MCF 10A (cell line): ENCODE results near the gene PARD6B. TPM values are rescaled to one million over a fixed set of nuclear protein-coding genes. Genes with fewer than 3 reads are reported as not detected.
A peak's percentile ranks its signal among the peaks of the same experiment; 100 is the strongest.

ENCODE experiments used
- BruUV-seq: library from RNA; stranded (reverse); fragments of 400-500 nt; replicated peaks from 2 replicates; lab custom pipeline; 2021; lab: Mats Ljungman, UMichigan
- CTCF ChIA-PET: fragments of 300-600 bp; sonication (Branson Sonifier 250); formaldehyde crosslinking; extraction: SDS; loops from one replicate; lab custom pipeline; 2021; ENCODE audit warnings: antibody characterized with exemption, inconsistent platforms; lab: Yijun Ruan, JAX
- POLR2A ChIA-PET: fragments of 300-600, 350-650 bp; sonication (Branson Sonifier 250); formaldehyde crosslinking; extraction: SDS; loops from one replicate; lab custom pipeline; 2020; ENCODE audit warnings: antibody characterized with exemption, inconsistent platforms; lab: Yijun Ruan, JAX
- DNase-seq: peaks from one replicate; pipeline ENCODE4 v3.0.0-alpha.2; 2018; ENCODE audit not compliant: unreplicated experiment
- H3K27ac Mint-ChIP-seq: one replicate; pipeline ENCODE4 v1.8.0; 2022; ENCODE audit warnings: mild to moderate bottlenecking, low read depth, mixed read lengths; ENCODE audit not compliant: unreplicated experiment
- H3K27me3 Mint-ChIP-seq: one replicate; pipeline ENCODE4 v1.8.0; 2022; ENCODE audit warnings: mixed read lengths; ENCODE audit not compliant: insufficient read depth, unreplicated experiment
- H3K36me3 Mint-ChIP-seq: one replicate; pipeline ENCODE4 v1.8.0; 2022; ENCODE audit warnings: mild to moderate bottlenecking, moderate library complexity, mixed read lengths; ENCODE audit not compliant: insufficient read depth, unreplicated experiment
- H3K4me1 Mint-ChIP-seq: one replicate; pipeline ENCODE4 v1.8.0; 2022; ENCODE audit warnings: mixed read lengths; ENCODE audit not compliant: insufficient read depth, unreplicated experiment
- H3K4me3 Mint-ChIP-seq: one replicate; pipeline ENCODE4 v1.8.0; 2022; ENCODE audit warnings: mild to moderate bottlenecking, moderate library complexity, mixed read lengths; ENCODE audit not compliant: unreplicated experiment
- H3K9me3 Mint-ChIP-seq: one replicate; pipeline ENCODE4 v1.8.0; 2022; ENCODE audit warnings: mixed read lengths; ENCODE audit not compliant: unreplicated experiment
- CTCF ChIP-seq: fragments of 200-600 bp; IDR thresholded peaks from one replicate; pipeline ENCODE4 v1.8.0; 2022; ENCODE audit warnings: antibody characterized with exemption, mild to moderate bottlenecking; ENCODE audit not compliant: unreplicated experiment
- intact Hi-C: fragments of 100-400 bp; cut with micrococcal nuclease; formaldehyde crosslinking; loops from 2 replicates; pipeline ENCODE4 v1.14.1; 2022
- total RNA-seq: library from RNA; stranded (reverse); gene quantifications from 2 replicates; pipeline ENCODE4 v1.2.3, GENCODE V29; 2022

PARD6B gene
- total RNA-seq, 1 experiment from 2014 or later = 5.8 TPM

GRCh38 chr20:50745634-50746137 is 14.3 kb downstream of the PARD6B start:
- H3K36me3 Mint-ChIP-seq = peaks cover 38% of the 10 kb centered on the region
- no peaks in the 10 kb centered on the region for H3K27me3 Mint-ChIP-seq
- H3K4me3 Mint-ChIP-seq = no peak overlapping the region
- no TSS peak for BruUV-seq
- H3K9me3 Mint-ChIP-seq = no peaks in the 10 kb centered on the region
- peak overlapping the region; percentile 69 for H3K27ac Mint-ChIP-seq
- no peak for DNase-seq
- H3K4me1 Mint-ChIP-seq = peaks cover 18% of the 10 kb centered on the region
- CTCF ChIA-PET = interaction anchor here (0.6 to 5.6 kb wide), 22 partner anchors 9 to 518 kb away, joined by 3 to 43 read pairs (median 6); no protein-coding TSS in a partner anchor
- POLR2A ChIA-PET = interaction anchor here (0.6 to 12.6 kb wide), 12 partner anchors 8 to 224 kb away, joined by 3 to 168 read pairs (median 4); partner anchors contain the start of gene PARD6B
- intact Hi-C loops = loop anchor here (2.0 to 10.0 kb wide), 2 partner anchors 159 to 271 kb away; no protein-coding TSS in a partner anchor
- no peak for TF ChIP-seq CTCF

- intact Hi-C loops = loop anchor here (10.0 kb wide), 1 partner anchor 272 kb away; no protein-coding TSS in a partner anchor
- no peaks in the 10 kb centered on the region for H3K9me3 Mint-ChIP-seq
- peaks cover 40% of the 10 kb centered on the region for H3K36me3 Mint-ChIP-seq
- H3K4me3 Mint-ChIP-seq = no peak overlapping the region
- CTCF ChIA-PET = interaction anchor here (0.6 to 11.0 kb wide), 16 partner anchors 8 to 268 kb away, joined by 3 to 126 read pairs (median 8); no protein-coding TSS in a partner anchor
- no peak for DNase-seq
- TF ChIP-seq CTCF = no peak
- BruUV-seq = no TSS peak
- peak overlapping the region; percentile 69 for H3K27ac Mint-ChIP-seq
- peaks cover 11% of the 10 kb centered on the region for H3K4me1 Mint-ChIP-seq
- POLR2A ChIA-PET = interaction anchor here (0.7 to 12.6 kb wide), 8 partner anchors 8 to 159 kb away, joined by 3 to 168 read pairs (median 4); partner anchors contain the start of gene PARD6B
- H3K27me3 Mint-ChIP-seq = no peaks in the 10 kb centered on the region
These were observed 15.0 kb downstream of the PARD6B start for GRCh38 chr20:50746138-50746940.

DNA sequence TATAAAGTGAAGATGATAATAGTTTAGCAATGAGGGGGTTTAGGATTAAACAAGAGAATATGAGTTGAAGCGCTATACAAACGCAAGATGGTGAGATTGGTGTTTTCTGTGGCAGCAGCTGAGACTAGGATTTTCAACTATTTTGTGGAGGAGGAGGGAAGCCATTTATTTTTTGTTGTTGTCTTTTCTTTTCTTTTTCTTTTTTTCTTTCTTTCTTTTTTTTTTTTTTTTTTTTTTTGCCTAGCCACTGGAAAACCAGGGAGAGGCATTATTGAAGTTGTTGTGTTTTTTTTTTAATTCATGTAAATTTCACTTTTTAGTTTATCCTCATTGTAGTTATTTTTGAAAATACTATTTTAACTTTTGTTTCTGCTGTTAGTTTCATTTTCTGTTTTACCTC is 15.9 kb downstream of the PARD6B start:
- H3K4me1 Mint-ChIP-seq = peaks cover 9% of the 10 kb centered on the region
- no peak for DNase-seq
- ChIA-PET CTCF (interaction anchor here (0.7 to 11.0 kb wide), 5 partner anchors 39 to 251 kb away, joined by 3 to 126 read pairs (median 19); no protein-coding TSS in a partner anchor), POLR2A (interaction anchor here (0.7 to 12.6 kb wide), 3 partner anchors 10 to 41 kb away, joined by 3 to 168 read pairs (median 4); partner anchors contain the start of gene PARD6B)
- TF ChIP-seq CTCF = no peak
- no peak overlapping the region for H3K27ac Mint-ChIP-seq
- H3K9me3 Mint-ChIP-seq = no peaks in the 10 kb centered on the region
- no peak overlapping the region for H3K4me3 Mint-ChIP-seq
- H3K36me3 Mint-ChIP-seq = peaks cover 49% of the 10 kb centered on the region
- no TSS peak for BruUV-seq
- no peaks in the 10 kb centered on the region for H3K27me3 Mint-ChIP-seq
- intact Hi-C loops = loop anchor here (10.0 kb wide), 1 partner anchor 272 kb away; no protein-coding TSS in a partner anchor
